T-cell (primary cell): Measurements from ENCODE around the gene DLG4. TPM values are rescaled to one million over a fixed set of nuclear protein-coding genes. Genes with fewer than 3 reads are reported as not detected.

Experiments
- ATAC-seq, 4 experiments: fragments of 200-7000 bp in 3 of 4; fragments of 150-1000 bp in 1 of 4; cut with Tn5 transposase; replicated peaks in 1 of 4; 1 replicate in 3 of 4; 2 replicates in 1 of 4; pipeline ENCODE4 v1.10.0; 2021; ENCODE audit warnings: moderate library complexity in 3 of 4, mild to moderate bottlenecking in 2 of 4, moderate number of reproducible peaks in 1 of 4
- CTCF ChIA-PET, 2 donors: fragments of 300-600 bp; sonication (Branson Sonifier 250); formaldehyde crosslinking; loops; one replicate each; lab custom pipeline; 2022; ENCODE audit warnings: antibody characterized with exemption in 2 of 2; lab: Charles Lee
- POLR2A ChIA-PET, 2 donors: fragments of 300-600 bp; sonication (Branson Sonifier 250); formaldehyde crosslinking; loops; one replicate each; lab custom pipeline; 2022; ENCODE audit warnings: antibody characterized with exemption in 2 of 2; lab: Charles Lee
- DNase-seq, 35 experiments: peaks; one replicate each; pipeline versions ENCODE4 v3.0.0 to v3.0.0-alpha.2; 2013 to 2023
- H3K27ac ChIP-seq: one replicate; pipeline ENCODE4 v1.5.1; 2013; ENCODE audit warnings: low read length
- H3K27me3 ChIP-seq, 2 experiments: replicated peaks in 1 of 2; 1 replicate in 1 of 2; 2 replicates in 1 of 2; pipeline versions ENCODE4 v1.6.1 to v1.7.0; 2013; ENCODE audit warnings: low read length in 1 of 2, mixed read lengths in 1 of 2; ENCODE audit not compliant: control insufficient read depth in 2 of 2, insufficient read depth in 2 of 2; ENCODE audit errors: extremely low read depth in 1 of 2
- H3K36me3 ChIP-seq, 2 donors: 1 replicate in 1 of 2; 2 replicates in 1 of 2; pipeline versions ENCODE4 v1.6.1 to v1.7.0; 2013; ENCODE audit warnings: low read length in 1 of 2; ENCODE audit not compliant: control insufficient read depth in 2 of 2, insufficient read depth in 1 of 2; ENCODE audit errors: extremely low read depth in 1 of 2
- H3K4me1 ChIP-seq, 2 experiments: 1 replicate in 1 of 2; 2 replicates in 1 of 2; pipeline versions ENCODE4 v1.6.1 to v1.7.0; 2013; ENCODE audit warnings: low read length in 2 of 2, mixed read lengths in 1 of 2; ENCODE audit not compliant: insufficient read depth in 2 of 2, control insufficient read depth in 1 of 2; ENCODE audit errors: extremely low read depth in 1 of 2
- H3K4me3 ChIP-seq, 2 donors: 1 replicate in 1 of 2; 2 replicates in 1 of 2; pipeline versions ENCODE4 v1.5.1 to v1.7.0; 2013; ENCODE audit warnings: mild to moderate bottlenecking in 2 of 2, low read length in 1 of 2, moderate library complexity in 1 of 2; ENCODE audit not compliant: control insufficient read depth in 1 of 2; ENCODE audit errors: extremely low read depth in 1 of 2
- H3K9me3 ChIP-seq: 2 replicates; pipeline ENCODE4 v1.7.0; 2013
- H3K27ac Mint-ChIP-seq, 2 donors: one replicate each; pipeline ENCODE4 v1.8.0; 2020 to 2021; ENCODE audit warnings: mild to moderate bottlenecking in 2 of 2, mixed read lengths in 2 of 2
- H3K27me3 Mint-ChIP-seq, 2 donors: one replicate each; pipeline ENCODE4 v1.8.0; 2021 to 2022; ENCODE audit warnings: mixed read lengths in 2 of 2
- H3K36me3 Mint-ChIP-seq: one replicate; pipeline ENCODE4 v1.8.0; 2021; ENCODE audit warnings: mixed read lengths
- H3K4me1 Mint-ChIP-seq, 3 donors: one replicate each; pipeline ENCODE4 v1.8.0; 2020 to 2022; ENCODE audit warnings: mixed read lengths in 3 of 3, mild to moderate bottlenecking in 1 of 3
- H3K4me3 Mint-ChIP-seq, 3 donors: one replicate each; pipeline ENCODE4 v1.8.0; 2020 to 2022; ENCODE audit warnings: mild to moderate bottlenecking in 3 of 3, mixed read lengths in 3 of 3, moderate library complexity in 3 of 3
- H3K9me3 Mint-ChIP-seq, 3 donors: one replicate each; pipeline ENCODE4 v1.8.0; 2020 to 2022; ENCODE audit warnings: mixed read lengths in 3 of 3
- WGBS: methylation state at CpG from one replicate; pipeline ENCODE4 v1.1.5; 2013; ENCODE audit warnings: missing lambda C conversion rate; ENCODE audit not compliant: insufficient coverage; 5-methylcytosine and 5-hydroxymethylcytosine counted together
- total RNA-seq, 35 experiments: library from RNA in 6 of 35; stranded (reverse) in 6 of 35; fragments of 120-200 nt in 1 of 35; gene quantifications; one replicate each; pipeline versions ENCODE4 v1.2.1 to v1.2.4 and lab custom pipeline; 2013 to 2026

Gene DLG4
- total RNA-seq, 5 donors from 2014 or later (not counting 1 experiment from before 2014, with no cell fraction given): 8.1 to 13.6 (median 9.3) TPM

DNA sequence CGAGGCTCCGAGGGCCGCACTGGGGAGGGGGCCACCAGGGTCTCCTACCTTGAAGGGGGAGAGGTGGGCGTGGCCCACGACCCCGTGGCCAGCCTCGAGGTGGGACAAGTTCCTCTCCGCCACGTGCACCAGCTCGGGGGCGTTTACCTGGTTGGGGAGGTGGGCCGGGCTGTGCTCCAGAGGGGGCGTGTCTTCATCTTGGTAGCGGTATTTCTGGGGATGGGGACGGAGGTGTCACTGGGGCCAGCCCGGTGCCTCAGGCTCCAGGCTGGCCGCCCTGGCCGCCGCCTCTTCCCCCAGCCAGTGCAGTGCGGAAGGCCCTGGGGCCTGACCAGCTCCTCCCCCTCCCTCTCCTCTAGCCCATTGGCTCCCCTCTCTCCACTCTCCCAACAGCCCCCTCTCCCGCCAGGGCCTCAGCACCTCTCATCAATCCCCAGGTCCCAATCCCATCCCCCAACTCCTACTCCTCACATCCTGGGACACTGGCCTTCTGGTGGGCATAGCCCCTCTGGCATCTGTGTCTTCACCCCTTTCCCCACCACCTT lies 11.5 kb downstream of the DLG4 start:
- no peak overlapping the region for H3K27ac ChIP-seq
- H3K4me1 Mint-ChIP-seq: peaks cover 33 to 42% (median 40%) of the 10 kb centered on the region in 3 donors

DNA sequence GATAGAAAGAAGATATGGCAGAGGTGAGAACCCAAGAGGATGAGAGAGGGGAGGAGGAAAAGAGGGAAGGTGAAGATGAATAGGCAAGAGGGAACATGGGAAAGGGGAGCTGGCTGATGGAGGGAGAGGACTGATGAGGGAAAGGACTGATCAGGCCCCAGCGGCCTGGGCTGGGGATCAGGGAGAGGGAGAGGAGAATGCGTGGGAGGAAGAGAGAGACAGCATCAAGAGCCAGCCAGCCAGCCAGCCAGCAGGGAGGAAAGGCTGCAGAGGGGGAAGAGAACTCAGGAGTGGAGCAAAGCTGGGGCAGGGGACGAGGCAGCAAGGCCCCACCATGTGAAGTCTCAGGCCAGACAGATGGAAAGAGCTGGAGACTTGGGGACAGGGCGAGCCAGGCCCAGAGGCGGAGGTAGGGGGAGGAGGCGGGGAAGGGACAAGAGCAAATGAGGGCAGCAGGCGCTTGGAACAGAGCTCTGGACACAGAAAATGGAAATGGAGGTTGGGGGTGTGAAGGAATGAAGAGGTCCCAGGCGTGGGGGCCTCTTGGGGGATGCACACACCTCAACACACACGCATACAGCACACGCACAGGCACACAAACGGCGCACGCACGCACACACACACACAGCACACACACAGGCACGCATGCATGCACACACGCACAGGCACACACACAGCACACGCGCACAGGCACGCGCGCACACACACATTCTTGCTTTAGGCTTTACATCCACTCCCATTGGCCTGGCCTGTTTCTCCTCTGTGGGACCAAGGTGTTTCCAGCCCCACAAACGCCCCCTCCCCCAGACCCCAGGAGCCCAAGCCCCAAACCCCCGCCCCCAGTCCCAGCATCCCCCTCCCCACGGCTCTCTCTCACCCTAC lies 12.3 kb downstream of the DLG4 start:
- H3K27me3 Mint-ChIP-seq: peaks cover 0 to 5% of the 10 kb centered on the region in 2 donors
- no peaks in the 10 kb centered on the region for H3K36me3 Mint-ChIP-seq
- Histone ChIP-seq H3K4me1 (peaks cover 8 to 30% of the 10 kb centered on the region in 2 experiments), H3K36me3 (no peaks in the 10 kb centered on the region), H3K27ac (no peak overlapping the region), H3K27me3 (peaks cover 0 to 2% of the 10 kb centered on the region in 2 experiments), H3K4me3 (no peak overlapping the region), H3K9me3 (no peaks in the 10 kb centered on the region)
- 94% methylated on average over 12 of the region's 24 CpGs for WGBS
- peaks cover 32 to 45% (median 41%) of the 10 kb centered on the region in 3 donors for H3K4me1 Mint-ChIP-seq
- DNase-seq (no peak), ATAC-seq (no peak)
- ChIA-PET CTCF (no interaction called here), POLR2A (no interaction called here)
- no peaks in the 10 kb centered on the region for H3K9me3 Mint-ChIP-seq
- peak overlapping the region; percentile 16 to 28 for H3K27ac Mint-ChIP-seq
- H3K4me3 Mint-ChIP-seq: no peak overlapping the region

More for the DNA sequence above, 11.5 kb downstream of the DLG4 start:
- Mint-ChIP-seq H3K27me3 (peaks cover 0 to 5% of the 10 kb centered on the region in 2 donors), H3K4me3 (no peak overlapping the region), H3K27ac (no peak overlapping the region), H3K9me3 (no peaks in the 10 kb centered on the region), H3K36me3 (no peaks in the 10 kb centered on the region)
- peaks cover 8 to 31% of the 10 kb centered on the region in 2 experiments for H3K4me1 ChIP-seq
- no peaks in the 10 kb centered on the region for H3K9me3 ChIP-seq
- peaks cover 0 to 2% of the 10 kb centered on the region in 2 experiments for H3K27me3 ChIP-seq
- ATAC-seq (no peak), DNase-seq (no peak)
- H3K36me3 ChIP-seq: no peaks in the 10 kb centered on the region
- POLR2A ChIA-PET: no interaction called here
- H3K4me3 ChIP-seq: no peak overlapping the region
- CTCF ChIA-PET: no interaction called here
- WGBS: 67% methylated on average over 14 of the region's 21 CpGs

DNA sequence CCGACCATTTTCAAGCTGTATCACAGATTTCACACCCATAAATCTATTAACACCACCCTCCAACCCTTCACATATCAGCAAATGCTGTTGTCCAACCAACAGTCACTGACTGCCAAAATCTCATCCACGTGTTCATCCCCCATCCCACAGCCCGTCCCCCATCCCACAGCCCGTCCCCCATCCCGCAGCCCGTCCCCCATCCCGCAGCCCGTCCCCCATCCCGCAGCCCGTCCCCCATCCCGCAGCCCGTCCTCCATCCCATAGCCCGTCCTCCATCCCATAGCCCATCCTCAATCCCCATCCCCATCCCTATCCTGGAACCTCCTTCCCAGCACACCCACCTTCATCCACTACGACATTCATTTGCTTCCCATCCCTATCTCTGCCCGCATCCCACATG lies 14.1 kb downstream of the DLG4 start:
- CTCF ChIA-PET: no interaction called here

DNA sequence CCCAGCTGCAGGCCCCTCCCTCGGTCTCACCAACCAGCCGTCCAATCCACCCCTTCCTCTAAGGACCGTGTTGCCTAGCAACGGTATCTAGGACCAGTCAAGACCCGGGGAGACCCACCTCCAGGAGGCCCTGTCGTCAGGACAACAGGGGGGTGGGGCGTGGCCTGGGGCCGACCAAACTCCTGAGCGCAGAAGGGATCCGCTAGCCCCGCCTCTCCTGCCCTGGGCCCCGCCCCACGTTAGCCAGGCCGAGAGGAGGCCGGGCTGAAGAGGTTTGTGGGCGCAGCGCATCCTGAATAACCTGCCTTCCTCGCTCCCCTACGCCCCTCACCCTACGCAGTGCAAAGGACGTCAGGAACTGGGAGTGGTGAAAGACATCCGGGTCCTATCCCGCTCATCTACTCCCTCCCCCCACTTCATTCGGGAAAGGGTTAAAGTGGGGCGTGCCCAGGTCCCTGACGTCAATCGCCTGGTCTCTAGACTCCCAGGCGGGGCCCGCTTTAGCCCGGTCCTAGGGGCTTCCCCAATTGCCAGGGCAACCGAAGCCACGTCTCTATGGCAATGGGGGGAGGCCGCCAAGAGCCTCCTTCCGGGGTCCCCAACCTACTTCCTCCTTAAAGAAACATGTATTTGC lies 14.7 kb downstream of the DLG4 start:
- CTCF ChIA-PET: interaction anchor here (0.5 to 0.6 kb wide), 2 partner anchors 11 to 353 kb away, joined by 3 to 9 read pairs; no protein-coding TSS in a partner anchor
- H3K36me3 Mint-ChIP-seq: peaks cover 3% of the 10 kb centered on the region

More for the DNA sequence above, 14.1 kb downstream of the DLG4 start:
- DNase-seq (no peak), ATAC-seq (no peak)
- no peaks in the 10 kb centered on the region for H3K9me3 ChIP-seq
- peaks cover 8 to 30% of the 10 kb centered on the region in 2 experiments for H3K4me1 ChIP-seq
- Mint-ChIP-seq H3K27ac (peak overlapping the region; percentile 86 to 93), H3K4me3 (peak overlapping the region; percentile 74 to 85 (median 80)), H3K4me1 (peaks cover 27 to 39% (median 35%) of the 10 kb centered on the region in 3 donors), H3K9me3 (no peaks in the 10 kb centered on the region), H3K27me3 (no peaks in the 10 kb centered on the region), H3K36me3 (peaks cover 3% of the 10 kb centered on the region)
- H3K36me3 ChIP-seq: no peaks in the 10 kb centered on the region
- H3K4me3 ChIP-seq: peak overlapping the region; percentile 66 to 67
- POLR2A ChIA-PET: no interaction called here
- WGBS: 83% methylated on average over 8 of the region's 15 CpGs
- peak overlapping the region; percentile 97 for H3K27ac ChIP-seq
- H3K27me3 ChIP-seq: peaks cover 0 to 2% of the 10 kb centered on the region in 2 experiments

DNA sequence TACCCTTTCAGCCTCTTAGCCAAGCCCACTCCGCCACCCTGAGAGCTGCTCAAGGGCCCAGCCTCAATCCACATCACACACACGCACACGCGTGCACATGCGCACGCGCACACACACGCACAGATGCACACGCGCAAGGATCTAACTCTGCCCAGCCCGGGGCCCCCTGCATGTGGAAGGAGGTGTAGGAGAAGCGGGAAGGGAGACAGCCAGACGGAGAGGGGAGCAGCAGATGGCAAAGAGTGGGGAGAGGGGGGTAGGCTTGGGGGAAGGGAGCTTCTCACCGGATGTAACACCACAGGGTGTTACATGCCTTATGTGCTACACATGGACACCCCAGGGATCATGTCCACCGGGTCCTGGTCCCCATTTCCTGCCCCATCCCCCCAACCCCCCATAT lies 15.3 kb downstream of the DLG4 start:
- H3K36me3 Mint-ChIP-seq: peaks cover 3% of the 10 kb centered on the region
- ATAC-seq (peak in 2 of 4 experiments; percentile 6 to 8), DNase-seq (peak in 4 of 35 experiments; percentile 10 to 35 (median 17))
- peaks cover 24 to 39% (median 35%) of the 10 kb centered on the region in 3 donors for H3K4me1 Mint-ChIP-seq
- ChIA-PET POLR2A (interaction anchor here in 1 of 2 donors (0.5 to 0.7 kb wide), 2 partner anchors 20 to 111 kb away, joined by 3 to 4 read pairs; no protein-coding TSS in a partner anchor), CTCF (interaction anchor here (0.5 to 0.6 kb wide), 3 partner anchors 12 to 352 kb away, joined by 3 to 9 read pairs (median 3); no protein-coding TSS in a partner anchor)
- H3K27me3 ChIP-seq: peaks cover 0 to 2% of the 10 kb centered on the region in 2 experiments
- H3K36me3 ChIP-seq: no peaks in the 10 kb centered on the region
- H3K9me3 ChIP-seq: no peaks in the 10 kb centered on the region
- peak overlapping the region; percentile 97 for H3K27ac ChIP-seq
- H3K27ac Mint-ChIP-seq: peak overlapping the region; percentile 86 to 93
- peak overlapping the region; percentile 74 to 85 (median 80) for H3K4me3 Mint-ChIP-seq
- no peaks in the 10 kb centered on the region for H3K9me3 Mint-ChIP-seq
- no peaks in the 10 kb centered on the region for H3K27me3 Mint-ChIP-seq
- H3K4me3 ChIP-seq: peak overlapping the region; percentile 66 to 67
- WGBS: 79% methylated on average over 2 of the region's 15 CpGs
- peaks cover 8 to 30% of the 10 kb centered on the region in 2 experiments for H3K4me1 ChIP-seq

More for the DNA sequence above, 14.7 kb downstream of the DLG4 start:
- ATAC-seq: peak; percentile 85 to 90 (median 89)
- peaks cover 24 to 39% (median 35%) of the 10 kb centered on the region in 3 donors for H3K4me1 Mint-ChIP-seq
- POLR2A ChIA-PET: interaction anchor here in 1 of 2 donors (0.5 kb wide), 1 partner anchor 111 kb away, joined by 4 read pairs; no protein-coding TSS in a partner anchor
- Histone ChIP-seq H3K27ac (peak overlapping the region; percentile 97), H3K27me3 (peaks cover 0 to 2% of the 10 kb centered on the region in 2 experiments), H3K36me3 (no peaks in the 10 kb centered on the region), H3K9me3 (no peaks in the 10 kb centered on the region), H3K4me1 (peaks cover 8 to 30% of the 10 kb centered on the region in 2 experiments), H3K4me3 (peak overlapping the region; percentile 66 to 67)
- under 1% methylated on average over 25 of the region's 34 CpGs for WGBS
- peak; percentile 79 to 99 (median 98) for DNase-seq
- no peaks in the 10 kb centered on the region for H3K9me3 Mint-ChIP-seq
- peak overlapping the region; percentile 86 to 93 for H3K27ac Mint-ChIP-seq
- peak overlapping the region; percentile 74 to 85 (median 80) for H3K4me3 Mint-ChIP-seq
- no peaks in the 10 kb centered on the region for H3K27me3 Mint-ChIP-seq
